ENCODE results near the gene KDF1. TPM values are rescaled to one million over a fixed set of nuclear protein-coding genes. Genes with fewer than 3 reads are reported as not detected.

The KDF1 gene
- total and polyA plus RNA-seq, 2 of the 13 experiments (the other 11 are each of a cell fraction or from before 2014, with no cell fraction given): 1.9 to 4.9 TPM

DNA sequence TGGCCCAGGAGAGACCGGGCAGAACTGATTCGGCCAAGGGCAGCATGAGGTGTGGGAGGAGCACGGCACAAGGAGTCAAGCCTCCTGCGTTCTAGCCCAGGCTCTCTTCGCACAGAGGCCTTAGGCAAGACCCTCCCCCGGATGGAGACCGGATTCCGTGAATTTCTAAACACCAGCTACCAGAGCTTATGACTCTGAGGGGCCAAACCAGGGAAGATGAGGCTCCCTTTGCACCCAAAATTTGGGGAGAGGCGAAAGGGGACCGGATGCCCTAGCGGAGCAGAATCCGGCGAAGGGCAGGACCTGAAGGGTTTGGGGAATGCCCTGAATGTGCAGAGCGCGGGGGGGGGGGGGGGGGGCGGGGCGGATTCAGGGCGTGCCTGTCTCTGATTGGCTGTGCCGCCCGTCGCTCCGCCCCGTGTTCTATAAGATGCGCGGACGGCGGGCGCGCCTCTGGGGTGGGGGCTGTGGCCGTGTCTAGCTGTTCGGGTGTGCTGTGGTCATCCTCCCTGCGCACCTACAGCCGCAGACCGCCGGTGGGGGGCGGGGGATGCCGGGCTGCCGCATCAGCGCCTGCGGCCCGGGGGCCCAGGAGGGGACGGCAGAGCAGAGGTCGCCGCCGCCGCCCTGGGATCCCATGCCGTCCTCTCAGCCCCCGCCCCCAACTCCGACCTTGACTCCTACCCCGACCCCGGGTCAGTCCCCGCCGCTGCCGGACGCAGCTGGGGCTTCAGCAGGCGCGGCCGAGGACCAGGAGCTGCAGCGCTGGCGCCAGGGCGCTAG is 33.2 kb upstream of the KDF1 start, which contains the start of gene TRNP1 (continued):
- TF ChIP-seq MED13 (CRISPR knock-in tag; IDR thresholded peaks at IDR 0.05): peak; percentile 94
- TF ChIP-seq GTF3A (CRISPR knock-in tag; conservative IDR thresholded peaks at IDR 0.05): no peak
- TF ChIP-seq KLF13 (CRISPR knock-in tag; IDR thresholded peaks at IDR 0.05): 0 out of 2 replicates have a peak, but pooled peaks have one; percentile 36
- no peak for TF ChIP-seq ZNF10 (CRISPR knock-in tag; IDR thresholded peaks at IDR 0.05; ENCODE audit: borderline replicate concordance, low read depth)
- no peak for TF ChIP-seq SAFB2 (CRISPR knock-in tag; IDR thresholded peaks at IDR 0.05; ENCODE audit: borderline replicate concordance, low read depth)
- no peak for TF ChIP-seq PHF20 (CRISPR knock-in tag; IDR thresholded peaks at IDR 0.05)
- TF ChIP-seq RXRB (CRISPR knock-in tag; IDR thresholded peaks at IDR 0.05; ENCODE audit: borderline replicate concordance): peak; percentile 92
- no peak for TF ChIP-seq ZNF260 (CRISPR knock-in tag; IDR thresholded peaks at IDR 0.05; ENCODE audit: borderline replicate concordance, low read depth)
- TF ChIP-seq, protein P1, sequence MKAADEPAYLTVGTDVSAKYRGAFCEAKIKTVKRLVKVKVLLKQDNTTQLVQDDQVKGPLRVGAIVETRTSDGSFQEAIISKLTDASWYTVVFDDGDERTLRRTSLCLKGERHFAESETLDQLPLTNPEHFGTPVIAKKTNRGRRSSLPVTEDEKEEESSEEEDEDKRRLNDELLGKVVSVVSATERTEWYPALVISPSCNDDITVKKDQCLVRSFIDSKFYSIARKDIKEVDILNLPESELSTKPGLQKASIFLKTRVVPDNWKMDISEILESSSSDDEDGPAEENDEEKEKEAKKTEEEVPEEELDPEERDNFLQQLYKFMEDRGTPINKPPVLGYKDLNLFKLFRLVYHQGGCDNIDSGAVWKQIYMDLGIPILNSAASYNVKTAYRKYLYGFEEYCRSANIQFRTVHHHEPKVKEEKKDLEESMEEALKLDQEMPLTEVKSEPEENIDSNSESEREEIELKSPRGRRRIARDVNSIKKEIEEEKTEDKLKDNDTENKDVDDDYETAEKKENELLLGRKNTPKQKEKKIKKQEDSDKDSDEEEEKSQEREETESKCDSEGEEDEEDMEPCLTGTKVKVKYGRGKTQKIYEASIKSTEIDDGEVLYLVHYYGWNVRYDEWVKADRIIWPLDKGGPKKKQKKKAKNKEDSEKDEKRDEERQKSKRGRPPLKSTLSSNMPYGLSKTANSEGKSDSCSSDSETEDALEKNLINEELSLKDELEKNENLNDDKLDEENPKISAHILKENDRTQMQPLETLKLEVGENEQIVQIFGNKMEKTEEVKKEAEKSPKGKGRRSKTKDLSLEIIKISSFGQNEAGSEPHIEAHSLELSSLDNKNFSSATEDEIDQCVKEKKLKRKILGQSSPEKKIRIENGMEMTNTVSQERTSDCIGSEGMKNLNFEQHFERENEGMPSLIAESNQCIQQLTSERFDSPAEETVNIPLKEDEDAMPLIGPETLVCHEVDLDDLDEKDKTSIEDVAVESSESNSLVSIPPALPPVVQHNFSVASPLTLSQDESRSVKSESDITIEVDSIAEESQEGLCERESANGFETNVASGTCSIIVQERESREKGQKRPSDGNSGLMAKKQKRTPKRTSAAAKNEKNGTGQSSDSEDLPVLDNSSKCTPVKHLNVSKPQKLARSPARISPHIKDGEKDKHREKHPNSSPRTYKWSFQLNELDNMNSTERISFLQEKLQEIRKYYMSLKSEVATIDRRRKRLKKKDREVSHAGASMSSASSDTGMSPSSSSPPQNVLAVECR (CRISPR knock-in tag; IDR thresholded peaks at IDR 0.05; ENCODE audit: borderline replicate concordance): peak; percentile 66; the same call in 1 of the 2 replicates
- peak; percentile 26; the same call in 1 of the 2 replicates for TF ChIP-seq NFIC (IDR thresholded peaks at IDR 0.05; ENCODE audit: low read length)
- TF ChIP-seq ZNF720 (CRISPR knock-in tag; IDR thresholded peaks at IDR 0.05): no peak
- TF ChIP-seq XRCC5 (optimal IDR thresholded peaks at IDR 0.05; ENCODE audit: low read length): no peak
- no peak for TF ChIP-seq ZNF30 (CRISPR knock-in tag; IDR thresholded peaks at IDR 0.05)
- TF ChIP-seq ATAD3A (CRISPR knock-in tag; IDR thresholded peaks at IDR 0.05): no peak
- TF ChIP-seq, protein P2, sequence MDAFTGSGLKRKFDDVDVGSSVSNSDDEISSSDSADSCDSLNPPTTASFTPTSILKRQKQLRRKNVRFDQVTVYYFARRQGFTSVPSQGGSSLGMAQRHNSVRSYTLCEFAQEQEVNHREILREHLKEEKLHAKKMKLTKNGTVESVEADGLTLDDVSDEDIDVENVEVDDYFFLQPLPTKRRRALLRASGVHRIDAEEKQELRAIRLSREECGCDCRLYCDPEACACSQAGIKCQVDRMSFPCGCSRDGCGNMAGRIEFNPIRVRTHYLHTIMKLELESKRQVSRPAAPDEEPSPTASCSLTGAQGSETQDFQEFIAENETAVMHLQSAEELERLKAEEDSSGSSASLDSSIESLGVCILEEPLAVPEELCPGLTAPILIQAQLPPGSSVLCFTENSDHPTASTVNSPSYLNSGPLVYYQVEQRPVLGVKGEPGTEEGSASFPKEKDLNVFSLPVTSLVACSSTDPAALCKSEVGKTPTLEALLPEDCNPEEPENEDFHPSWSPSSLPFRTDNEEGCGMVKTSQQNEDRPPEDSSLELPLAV (CRISPR knock-in tag; conservative IDR thresholded peaks at IDR 0.05; ENCODE audit: low read depth): no peak; the same call in 1 of the 2 replicates
- no peak for TF ChIP-seq ARHGAP35 (CRISPR knock-in tag; IDR thresholded peaks at IDR 0.05; ENCODE audit: borderline replicate concordance)
- peak; percentile 85 for TF ChIP-seq ZFP82 (CRISPR knock-in tag; IDR thresholded peaks at IDR 0.05; ENCODE audit: borderline replicate concordance)
- TF ChIP-seq SIX4 (CRISPR knock-in tag; IDR thresholded peaks at IDR 0.05): peak; percentile 72; the same call in 1 of the 2 replicates
- peak; percentile 96 for TF ChIP-seq REPIN1 (CRISPR knock-in tag; IDR thresholded peaks at IDR 0.05; ENCODE audit: borderline replicate concordance, low read depth)
- peak; percentile 94 for TF ChIP-seq CBX1 (IDR thresholded peaks at IDR 0.05; ENCODE audit: low read depth)
- TF ChIP-seq, protein P3, sequence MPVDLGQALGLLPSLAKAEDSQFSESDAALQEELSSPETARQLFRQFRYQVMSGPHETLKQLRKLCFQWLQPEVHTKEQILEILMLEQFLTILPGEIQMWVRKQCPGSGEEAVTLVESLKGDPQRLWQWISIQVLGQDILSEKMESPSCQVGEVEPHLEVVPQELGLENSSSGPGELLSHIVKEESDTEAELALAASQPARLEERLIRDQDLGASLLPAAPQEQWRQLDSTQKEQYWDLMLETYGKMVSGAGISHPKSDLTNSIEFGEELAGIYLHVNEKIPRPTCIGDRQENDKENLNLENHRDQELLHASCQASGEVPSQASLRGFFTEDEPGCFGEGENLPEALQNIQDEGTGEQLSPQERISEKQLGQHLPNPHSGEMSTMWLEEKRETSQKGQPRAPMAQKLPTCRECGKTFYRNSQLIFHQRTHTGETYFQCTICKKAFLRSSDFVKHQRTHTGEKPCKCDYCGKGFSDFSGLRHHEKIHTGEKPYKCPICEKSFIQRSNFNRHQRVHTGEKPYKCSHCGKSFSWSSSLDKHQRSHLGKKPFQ (CRISPR knock-in tag; IDR thresholded peaks at IDR 0.05; ENCODE audit: insufficient replicate concordance): peak; percentile 71
- TF ChIP-seq POLR2G (IDR thresholded peaks at IDR 0.05; ENCODE audit: low read depth, low read length): peak; percentile 99
- peak; percentile 98 for TF ChIP-seq RARA (CRISPR knock-in tag; IDR thresholded peaks at IDR 0.05)
